WERI-Rb-1 (cell line): ENCODE results near the gene KRT1.

Source experiments
- DNase-seq: peaks from one replicate; pipeline ENCODE4 v3.0.0-alpha.2; 2020
- H3K27ac ChIP-seq: fragments of 250-450 bp; sonication (Bioruptor Pico); 2 replicates; pipeline ENCODE4 v1.5.1; 2020; ENCODE audit warnings: mild to moderate bottlenecking, moderate library complexity
- H3K27me3 ChIP-seq: fragments of 250-450 bp; sonication (Bioruptor Pico); 2 replicates; pipeline ENCODE4 v1.5.1; 2021; ENCODE audit warnings: mild to moderate bottlenecking, low read depth, moderate library complexity; ENCODE audit not compliant: insufficient read depth, severe bottlenecking
- H3K36me3 ChIP-seq: fragments of 250-450 bp; sonication (Bioruptor Pico); 2 replicates; pipeline ENCODE4 v1.5.1; 2020; ENCODE audit warnings: mild to moderate bottlenecking, moderate library complexity
- H3K4me3 ChIP-seq: 2 replicates; pipeline ENCODE4 v1.5.1; 2011; ENCODE audit warnings: low read depth, mild to moderate bottlenecking, control low read depth, low read length
- H3K9me3 ChIP-seq: fragments of 250-450 bp; sonication (Bioruptor Pico); 2 replicates; pipeline ENCODE4 v1.5.1; 2021; ENCODE audit warnings: mild to moderate bottlenecking, moderate library complexity; ENCODE audit not compliant: severe bottlenecking
- TF ChIP-seq, protein P1 (sequence below): IDR thresholded peaks from 2 replicates; pipeline ENCODE4 v1.5.1; 2011; ENCODE audit warnings: low read depth, mild to moderate bottlenecking, control low read depth, inconsistent platforms, low read length

KRT1 gene

DNA sequence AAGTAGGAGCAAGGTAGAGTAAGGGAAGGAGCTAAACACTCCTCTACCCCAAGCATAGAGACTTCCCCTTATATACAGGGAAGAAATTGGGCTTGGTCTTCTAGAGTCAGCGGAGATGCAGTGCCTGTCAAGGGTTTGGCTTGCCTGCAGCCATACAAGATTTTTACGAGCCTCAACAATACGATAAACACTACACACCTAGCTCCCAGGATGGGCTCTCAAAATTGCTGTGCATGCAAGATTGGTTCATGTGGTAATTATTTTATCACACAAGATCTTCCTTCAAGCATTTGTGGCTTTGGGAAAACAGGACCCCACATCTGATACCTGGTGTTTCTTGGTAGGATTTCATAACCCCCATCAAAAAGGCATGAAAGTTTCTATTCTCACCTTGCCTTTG is at the start of gene KRT1:
Gene KRT1 (minus strand): TSS at position 45 of the 400 bp plus-strand sequence. CDS start 59 bp downstream, outside the sequence.
- H3K27ac ChIP-seq, result no peak within 1 kb of the TSS
- H3K36me3 ChIP-seq, result no peaks in the 10 kb centered on the region
- H3K4me3 ChIP-seq, result no peak within 1 kb of the TSS
- H3K9me3 ChIP-seq, result no peaks in the 10 kb centered on the region
- no peak for DNase-seq
- TF ChIP-seq, protein P1, sequence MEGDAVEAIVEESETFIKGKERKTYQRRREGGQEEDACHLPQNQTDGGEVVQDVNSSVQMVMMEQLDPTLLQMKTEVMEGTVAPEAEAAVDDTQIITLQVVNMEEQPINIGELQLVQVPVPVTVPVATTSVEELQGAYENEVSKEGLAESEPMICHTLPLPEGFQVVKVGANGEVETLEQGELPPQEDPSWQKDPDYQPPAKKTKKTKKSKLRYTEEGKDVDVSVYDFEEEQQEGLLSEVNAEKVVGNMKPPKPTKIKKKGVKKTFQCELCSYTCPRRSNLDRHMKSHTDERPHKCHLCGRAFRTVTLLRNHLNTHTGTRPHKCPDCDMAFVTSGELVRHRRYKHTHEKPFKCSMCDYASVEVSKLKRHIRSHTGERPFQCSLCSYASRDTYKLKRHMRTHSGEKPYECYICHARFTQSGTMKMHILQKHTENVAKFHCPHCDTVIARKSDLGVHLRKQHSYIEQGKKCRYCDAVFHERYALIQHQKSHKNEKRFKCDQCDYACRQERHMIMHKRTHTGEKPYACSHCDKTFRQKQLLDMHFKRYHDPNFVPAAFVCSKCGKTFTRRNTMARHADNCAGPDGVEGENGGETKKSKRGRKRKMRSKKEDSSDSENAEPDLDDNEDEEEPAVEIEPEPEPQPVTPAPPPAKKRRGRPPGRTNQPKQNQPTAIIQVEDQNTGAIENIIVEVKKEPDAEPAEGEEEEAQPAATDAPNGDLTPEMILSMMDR, result no peak
- peaks cover 93% of the 10 kb centered on the region for H3K27me3 ChIP-seq

DNA sequence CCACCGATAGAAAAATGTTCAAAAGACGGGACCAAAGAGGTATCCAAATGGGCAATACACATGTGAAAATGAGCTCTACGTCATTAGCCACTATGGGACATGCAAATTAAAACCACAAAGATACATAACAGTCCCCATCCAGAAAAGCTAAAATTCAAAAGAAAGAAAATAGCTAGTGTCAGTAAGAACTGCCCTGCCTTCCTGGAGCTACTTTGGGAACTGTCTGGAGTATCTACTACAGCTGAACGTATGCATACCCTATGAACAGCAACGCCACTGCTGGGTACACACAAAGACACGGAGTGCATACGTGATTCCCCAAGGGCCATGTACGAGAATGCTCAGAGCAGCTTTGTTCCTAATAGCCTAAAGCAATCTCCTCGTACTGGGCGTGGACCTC is 48.9 kb upstream of the KRT1 start:
- H3K36me3 ChIP-seq, result no peaks in the 10 kb centered on the region
- H3K4me3 ChIP-seq, result no peak overlapping the region
- no peak for DNase-seq
- no peaks in the 10 kb centered on the region for H3K9me3 ChIP-seq
- no peak overlapping the region for H3K27ac ChIP-seq
- TF ChIP-seq, protein P1, result no peak
- peaks cover 83% of the 10 kb centered on the region for H3K27me3 ChIP-seq

GRCh38 chr12:52728374-52728773 is 48.2 kb upstream of the KRT1 start:
- no peak for DNase-seq
- no peak overlapping the region for H3K4me3 ChIP-seq
- peaks cover 87% of the 10 kb centered on the region for H3K27me3 ChIP-seq
- H3K9me3 ChIP-seq, result no peaks in the 10 kb centered on the region
- no peak overlapping the region for H3K27ac ChIP-seq
- H3K36me3 ChIP-seq, result no peaks in the 10 kb centered on the region
- TF ChIP-seq, protein P1, result no peak

DNA sequence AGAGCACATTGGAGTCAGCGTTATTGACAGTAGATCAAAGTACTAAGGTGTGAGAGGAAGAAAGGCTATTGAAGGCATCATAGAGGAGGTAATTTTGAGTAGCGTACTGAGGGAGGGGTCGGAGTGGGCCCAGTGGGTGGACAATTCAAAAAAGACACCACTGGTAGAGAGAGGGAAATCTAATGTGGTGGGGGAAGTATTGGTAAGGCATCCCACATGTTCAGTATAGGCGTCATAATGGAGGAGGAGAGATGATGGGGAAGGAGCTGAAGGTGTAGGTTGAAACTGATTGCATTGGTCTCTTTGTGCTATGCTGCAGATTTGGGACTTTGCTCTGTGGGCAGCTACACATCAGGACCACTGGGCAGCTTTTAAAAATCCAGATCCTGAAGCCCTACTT is 46.8 kb upstream of the KRT1 start:
- H3K4me3 ChIP-seq, result no peak overlapping the region
- H3K36me3 ChIP-seq, result no peaks in the 10 kb centered on the region
- TF ChIP-seq, protein P1, result no peak
- no peaks in the 10 kb centered on the region for H3K9me3 ChIP-seq
- DNase-seq, result no peak
- peaks cover 92% of the 10 kb centered on the region for H3K27me3 ChIP-seq
- H3K27ac ChIP-seq, result no peak overlapping the region

DNA sequence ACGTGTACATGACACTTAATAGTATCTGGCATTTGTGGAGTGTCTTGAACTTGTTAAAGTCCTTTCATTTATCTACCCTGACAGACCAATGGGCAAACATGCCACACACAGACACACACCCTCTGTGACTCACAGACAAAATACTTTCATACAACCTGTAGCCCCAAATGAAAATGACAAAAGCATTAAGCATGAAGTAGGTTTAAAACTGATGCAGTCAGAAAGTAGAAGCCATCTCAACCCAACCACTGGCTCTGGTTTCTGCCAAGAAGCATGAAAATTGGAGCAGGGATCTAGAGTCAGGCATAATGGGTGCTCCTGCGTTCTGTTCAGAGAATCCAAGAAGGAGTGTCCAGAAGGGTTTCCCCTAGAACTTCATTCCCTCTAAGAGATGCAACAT is 46.2 kb upstream of the KRT1 start:
- no peak for DNase-seq
- no peaks in the 10 kb centered on the region for H3K36me3 ChIP-seq
- H3K27me3 ChIP-seq, result peaks cover 91% of the 10 kb centered on the region
- no peak overlapping the region for H3K4me3 ChIP-seq
- H3K27ac ChIP-seq, result no peak overlapping the region
- TF ChIP-seq, protein P1, result no peak
- H3K9me3 ChIP-seq, result no peaks in the 10 kb centered on the region

DNA sequence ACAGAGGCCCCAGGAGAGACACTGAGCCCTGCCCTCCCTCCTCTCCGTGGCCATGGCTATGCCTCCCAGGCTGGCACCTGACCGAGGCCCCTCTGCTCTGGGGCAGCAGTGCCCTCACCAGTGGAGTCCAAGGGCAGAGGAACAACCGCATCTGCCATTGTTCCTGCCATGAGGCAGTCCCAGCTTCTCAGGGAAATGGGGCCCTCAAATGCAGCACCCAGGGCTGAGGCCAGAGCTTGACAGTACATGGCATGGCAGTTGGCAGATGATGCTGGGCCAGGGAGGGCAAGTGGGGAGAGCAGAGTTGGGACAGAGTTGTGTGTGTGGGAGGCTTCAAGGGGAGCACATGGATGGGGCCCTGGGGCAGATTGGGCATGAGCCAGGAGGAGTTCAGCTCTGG is 44.2 kb upstream of the KRT1 start:
- H3K27ac ChIP-seq, result no peak overlapping the region
- no peaks in the 10 kb centered on the region for H3K9me3 ChIP-seq
- H3K36me3 ChIP-seq, result no peaks in the 10 kb centered on the region
- no peak for DNase-seq
- no peak overlapping the region for H3K4me3 ChIP-seq
- peaks cover 84% of the 10 kb centered on the region for H3K27me3 ChIP-seq
- TF ChIP-seq, protein P1, result no peak
